T-helper 2 cell treated with Interferon-gamma antibody and Interleukin-4, amounts not matched to agents 5 μg/mL and 100 μg/mL, for 36 hours (primary cell): ENCODE measurements around the gene KRT73.

ENCODE experiments used
- DNase-seq: peaks from one replicate; pipeline ENCODE4 v3.0.0; 2021; ENCODE audit warnings: low spot score
- H3K27ac Mint-ChIP-seq: one replicate; pipeline ENCODE4 v1.8.0; 2021; ENCODE audit warnings: mild to moderate bottlenecking, mixed read lengths
- H3K27me3 Mint-ChIP-seq: one replicate; pipeline ENCODE4 v1.8.0; 2021; ENCODE audit warnings: low read depth, mixed read lengths
- H3K36me3 Mint-ChIP-seq: one replicate; pipeline ENCODE4 v1.8.0; 2021; ENCODE audit warnings: low read depth, mixed read lengths
- H3K4me1 Mint-ChIP-seq: one replicate; pipeline ENCODE4 v1.8.0; 2021; ENCODE audit warnings: low read depth, mixed read lengths
- H3K4me3 Mint-ChIP-seq: one replicate; pipeline ENCODE4 v1.8.0; 2022; ENCODE audit warnings: mild to moderate bottlenecking, moderate library complexity, mixed read lengths
- H3K9me3 Mint-ChIP-seq: one replicate; pipeline ENCODE4 v1.8.0; 2021; ENCODE audit warnings: mixed read lengths

KRT73 gene

GRCh38 chr12:52573743-52574142 is 44.6 kb downstream of the KRT73 start, which contains the start of gene KRT74:
KRT74 (minus strand) TSS chr12:52573843; CDS start chr12:52573777, 66 bp downstream.
- Mint-ChIP-seq H3K36me3 (no peaks in the 10 kb centered on the region), H3K27me3 (no peaks in the 10 kb centered on the region), H3K4me3 (no peak within 1 kb of the TSS), H3K9me3 (no peaks in the 10 kb centered on the region), H3K4me1 (no peaks in the 10 kb centered on the region), H3K27ac (no peak within 1 kb of the TSS)
- no peak for DNase-seq

DNA sequence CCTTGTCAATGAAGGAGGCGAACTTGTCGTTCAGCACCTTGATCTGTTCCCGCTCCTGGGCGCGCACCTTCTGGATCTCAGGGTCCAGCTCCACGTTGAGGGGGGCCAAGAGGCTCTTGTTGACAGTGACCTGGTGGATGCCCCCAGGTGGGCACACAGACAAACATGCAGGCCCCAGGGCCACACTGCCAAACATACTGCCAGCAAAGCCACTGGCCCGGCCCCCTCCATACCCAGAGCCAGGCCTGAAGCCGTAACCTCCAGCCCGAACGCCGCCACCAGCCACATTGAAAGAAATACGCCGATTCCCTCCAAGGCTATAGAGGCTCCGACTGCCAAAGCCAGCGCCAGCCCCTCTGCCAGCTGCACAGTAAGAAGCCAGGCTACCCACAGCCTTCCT is 45.1 kb downstream of the KRT73 start:
- Mint-ChIP-seq H3K4me1 (no peaks in the 10 kb centered on the region), H3K36me3 (no peaks in the 10 kb centered on the region), H3K27me3 (no peaks in the 10 kb centered on the region), H3K27ac (no peak overlapping the region), H3K4me3 (no peak overlapping the region), H3K9me3 (no peaks in the 10 kb centered on the region)
- no peak for DNase-seq

DNA sequence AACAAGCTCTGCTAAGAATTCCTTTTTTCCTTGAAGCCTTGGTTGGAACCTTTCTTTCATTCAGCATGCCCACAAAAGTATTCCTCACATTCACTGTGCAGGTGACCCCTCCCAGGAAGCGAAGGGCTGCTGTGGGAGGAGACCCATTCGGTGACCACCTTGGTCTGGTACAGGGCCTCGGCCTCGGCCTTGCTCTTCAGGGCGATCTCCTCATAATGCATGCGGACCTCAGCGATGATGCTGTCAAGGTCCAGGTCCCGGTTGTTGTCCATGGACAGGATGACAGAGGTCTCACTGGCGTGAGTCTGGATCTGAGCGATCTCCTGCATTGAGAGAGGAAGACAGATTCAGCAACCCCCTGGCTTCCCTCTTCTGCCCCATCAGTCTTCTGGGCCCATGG is 47.8 kb downstream of the KRT73 start:
- H3K4me3 Mint-ChIP-seq = no peak overlapping the region

DNA sequence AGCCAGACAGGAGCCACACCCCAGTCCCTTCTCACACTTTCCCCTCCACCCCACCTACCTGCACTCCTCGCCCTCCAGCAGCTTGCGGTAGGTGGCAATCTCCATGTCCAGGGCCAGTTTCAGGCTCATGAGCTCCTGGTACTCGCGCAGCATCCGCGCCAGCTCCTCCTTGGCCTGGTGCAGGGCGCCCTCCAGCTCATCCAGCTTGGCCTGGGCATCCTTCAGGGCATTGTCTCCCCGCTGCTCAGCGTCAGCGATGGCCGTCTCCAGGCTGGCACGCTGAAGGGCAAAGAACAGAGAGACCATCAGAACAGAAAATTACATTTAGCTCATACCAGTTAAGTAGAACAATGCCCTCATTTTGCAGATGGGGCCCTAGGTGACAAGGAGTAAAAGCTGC is 50.2 kb downstream of the KRT73 start:
- DNase-seq = no peak
- Mint-ChIP-seq H3K27ac (no peak overlapping the region), H3K36me3 (no peaks in the 10 kb centered on the region), H3K27me3 (peaks cover 22% of the 10 kb centered on the region), H3K9me3 (no peaks in the 10 kb centered on the region), H3K4me3 (no peak overlapping the region), H3K4me1 (no peaks in the 10 kb centered on the region)

More for the DNA sequence above, 47.8 kb downstream of the KRT73 start:
- Mint-ChIP-seq H3K9me3 (no peaks in the 10 kb centered on the region), H3K27me3 (peaks cover 4% of the 10 kb centered on the region), H3K36me3 (no peaks in the 10 kb centered on the region), H3K4me1 (no peaks in the 10 kb centered on the region), H3K27ac (no peak overlapping the region)
- no peak for DNase-seq

GRCh38 chr12:52566847-52567291 is 51.5 kb downstream of the KRT73 start:
- H3K27me3 Mint-ChIP-seq = peaks cover 22% of the 10 kb centered on the region
- no peaks in the 10 kb centered on the region for H3K4me1 Mint-ChIP-seq
- no peak for DNase-seq
- no peak overlapping the region for H3K4me3 Mint-ChIP-seq
- H3K36me3 Mint-ChIP-seq = no peaks in the 10 kb centered on the region
- H3K27ac Mint-ChIP-seq = no peak overlapping the region
- H3K9me3 Mint-ChIP-seq = no peaks in the 10 kb centered on the region

DNA sequence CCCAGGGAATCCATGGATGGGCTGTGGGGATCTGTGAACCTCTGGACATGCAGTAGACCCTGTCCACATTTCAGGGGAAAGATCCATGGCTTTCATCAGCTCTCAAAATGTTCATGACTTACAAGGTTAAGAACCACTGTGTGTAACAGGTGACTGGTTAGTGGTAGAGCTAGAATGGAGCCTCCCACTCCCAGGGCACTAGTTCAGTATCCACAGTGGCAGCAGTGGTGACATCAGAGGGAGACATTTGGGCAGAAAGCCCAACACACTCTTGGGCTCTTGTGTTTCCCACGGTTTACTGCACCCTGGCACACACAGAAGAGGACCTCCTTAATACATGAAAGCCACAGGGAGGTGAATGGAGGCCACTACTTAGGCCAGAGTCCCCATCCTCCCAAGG is 53.8 kb downstream of the KRT73 start:
- H3K36me3 Mint-ChIP-seq = no peaks in the 10 kb centered on the region
- H3K4me3 Mint-ChIP-seq = no peak overlapping the region
- DNase-seq = no peak
- H3K27me3 Mint-ChIP-seq = peaks cover 33% of the 10 kb centered on the region
- no peaks in the 10 kb centered on the region for H3K4me1 Mint-ChIP-seq
- H3K27ac Mint-ChIP-seq = no peak overlapping the region
- H3K9me3 Mint-ChIP-seq = no peaks in the 10 kb centered on the region

- Mint-ChIP-seq H3K9me3 (no peaks in the 10 kb centered on the region), H3K4me1 (no peaks in the 10 kb centered on the region), H3K4me3 (no peak overlapping the region), H3K27me3 (peaks cover 35% of the 10 kb centered on the region), H3K36me3 (no peaks in the 10 kb centered on the region), H3K27ac (no peak overlapping the region)
- DNase-seq = no peak
These were observed 56.4 kb downstream of the KRT73 start for GRCh38 chr12:52561880-52562449.

- no peak overlapping the region for H3K4me3 Mint-ChIP-seq
- DNase-seq = no peak
- no peaks in the 10 kb centered on the region for H3K4me1 Mint-ChIP-seq
- no peak overlapping the region for H3K27ac Mint-ChIP-seq
- no peaks in the 10 kb centered on the region for H3K36me3 Mint-ChIP-seq
- H3K9me3 Mint-ChIP-seq = no peaks in the 10 kb centered on the region
- peaks cover 35% of the 10 kb centered on the region for H3K27me3 Mint-ChIP-seq
These were observed 58.4 kb downstream of the KRT73 start for GRCh38 chr12:52559979-52560378.

DNA sequence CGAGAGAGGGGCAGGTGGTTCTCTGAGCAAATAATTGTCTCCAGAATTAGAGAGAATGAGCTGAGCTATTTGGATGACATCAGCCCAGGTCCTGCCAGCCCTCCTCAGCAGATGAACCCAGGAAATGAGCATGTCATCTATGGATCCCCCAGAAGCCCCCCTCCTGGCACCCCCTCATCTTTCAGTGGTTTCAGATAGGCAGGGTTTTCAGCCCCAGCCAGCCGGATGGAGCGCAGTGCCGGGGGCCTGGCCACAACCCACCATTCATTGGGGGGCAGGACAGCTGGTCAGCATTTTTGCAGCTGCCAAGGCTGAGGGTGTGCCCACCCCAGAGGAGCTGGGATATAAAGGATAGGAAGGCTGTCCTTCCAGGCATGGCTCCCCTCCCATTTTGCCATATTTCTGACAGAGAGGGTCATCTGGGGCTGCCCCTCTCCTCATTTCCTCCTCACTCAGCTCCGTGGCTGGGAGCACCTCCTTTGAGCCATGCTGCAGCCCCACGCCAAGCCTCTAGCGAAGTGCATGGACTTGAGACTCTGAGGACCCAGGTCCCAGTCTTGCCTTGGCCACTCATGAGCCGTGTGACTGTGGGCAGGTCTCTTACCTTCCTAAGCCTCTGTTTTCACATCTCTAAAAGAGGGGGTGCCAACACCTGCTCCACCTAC is 59.4 kb downstream of the KRT73 start:
- Mint-ChIP-seq H3K27me3 (peaks cover 35% of the 10 kb centered on the region), H3K4me1 (no peaks in the 10 kb centered on the region), H3K36me3 (no peaks in the 10 kb centered on the region), H3K9me3 (no peaks in the 10 kb centered on the region), H3K4me3 (no peak overlapping the region), H3K27ac (no peak overlapping the region)
- no peak for DNase-seq
